HepG2 (cell line): ENCODE results near the gene PRPSAP1. TPM values are rescaled to one million over a fixed set of nuclear protein-coding genes. Genes with fewer than 3 reads are reported as not detected.

ENCODE experiments used
- ATF7 ChIP-seq, 2 experiments: fragments of 450-650 bp in 1 of 2; sonication (generic) in 1 of 2; formaldehyde crosslinking in 1 of 2; IDR thresholded peaks; 2 replicates each; pipeline versions ENCODE4 v1.4.0 to v1.6.1; 2016 to 2020; ENCODE audit warnings: antibody characterized with exemption in 1 of 2, mild to moderate bottlenecking in 1 of 2, missing genetic modification reagents in 1 of 2
- CEBPB ChIP-seq: IDR thresholded peaks from 2 replicates; pipeline ENCODE4 v1.6.1; 2011; ENCODE audit warnings: low read depth, low read length, improper control_type of control experiment, borderline replicate concordance
- DDIT3 ChIP-seq: sonication (generic); formaldehyde crosslinking; IDR thresholded peaks from 2 replicates; pipeline ENCODE4 v1.4.0; 2020; ENCODE audit warnings: mild to moderate bottlenecking, missing genetic modification reagents
- ETV6 ChIP-seq: sonication (generic); formaldehyde crosslinking; conservative IDR thresholded peaks from 2 replicates; pipeline ENCODE4 v1.4.0; 2020; ENCODE audit warnings: missing genetic modification reagents
- MED1 ChIP-seq: sonication (generic); formaldehyde crosslinking; IDR thresholded peaks from 2 replicates; pipeline ENCODE4 v1.4.0; 2020; ENCODE audit warnings: missing genetic modification reagents
- MED8 ChIP-seq: sonication (generic); formaldehyde crosslinking; IDR thresholded peaks from 2 replicates; pipeline ENCODE4 v1.8.1; 2023; ENCODE audit warnings: mild to moderate bottlenecking, missing genetic modification reagents; ENCODE audit not compliant: insufficient replicate concordance
- NCOR1 ChIP-seq: fragments of 200-600 bp; sonication (generic); IDR thresholded peaks from 2 replicates; pipeline ENCODE4 v1.7.0; 2017; ENCODE audit warnings: antibody characterized with exemption, low read length, borderline replicate concordance
- PITX1 ChIP-seq: sonication (generic); formaldehyde crosslinking; IDR thresholded peaks from 2 replicates; pipeline ENCODE4 v1.5.1; 2020; ENCODE audit warnings: mild to moderate bottlenecking, missing genetic modification reagents
- SOX6 ChIP-seq, 2 experiments: fragments of 450-650 bp in 1 of 2; sonication (generic) in 1 of 2; formaldehyde crosslinking in 1 of 2; IDR thresholded peaks; 2 replicates each; pipeline versions ENCODE4 v1.4.0 to v1.6.1; 2017 to 2020; ENCODE audit warnings: antibody characterized with exemption in 1 of 2, mild to moderate bottlenecking in 1 of 2, missing genetic modification reagents in 1 of 2
- SSRP1 ChIP-seq: IDR thresholded peaks from 2 replicates; pipeline ENCODE4 v1.6.1; 2016; ENCODE audit warnings: control low read depth
- TFDP2 ChIP-seq: sonication (generic); formaldehyde crosslinking; IDR thresholded peaks from 2 replicates; pipeline ENCODE4 v1.4.0; 2020; ENCODE audit warnings: missing genetic modification reagents
- THAP9 ChIP-seq: sonication (generic); formaldehyde crosslinking; IDR thresholded peaks from 2 replicates; pipeline ENCODE4; 2020; ENCODE audit warnings: missing genetic modification reagents, mild to moderate bottlenecking, borderline replicate concordance
- ZBTB7B ChIP-seq: sonication (generic); formaldehyde crosslinking; IDR thresholded peaks from 2 replicates; pipeline ENCODE4 v1.4.0; 2020; ENCODE audit warnings: missing genetic modification reagents
- ZNF350 ChIP-seq: sonication (generic); formaldehyde crosslinking; IDR thresholded peaks from 2 replicates; pipeline ENCODE4 v1.4.0; 2020; ENCODE audit warnings: mild to moderate bottlenecking, low read depth, missing genetic modification reagents, borderline replicate concordance
- ZNF460 ChIP-seq: sonication (generic); formaldehyde crosslinking; IDR thresholded peaks from 2 replicates; pipeline ENCODE4 v1.5.1; 2020; ENCODE audit warnings: missing genetic modification reagents, mild to moderate bottlenecking, borderline replicate concordance
- ZNF512B ChIP-seq: sonication (generic); formaldehyde crosslinking; IDR thresholded peaks from 2 replicates; pipeline ENCODE4 v1.5.1; 2020; ENCODE audit warnings: missing genetic modification reagents, mild to moderate bottlenecking, borderline replicate concordance
- ZNF552 ChIP-seq: sonication (generic); formaldehyde crosslinking; IDR thresholded peaks from 2 replicates; pipeline ENCODE4 v1.9.0; 2022; ENCODE audit warnings: missing genetic modification reagents, mild to moderate bottlenecking, borderline replicate concordance
- polyA plus RNA-seq, 8 experiments: library from polyadenylated mRNA; depleted of rRNA in 3 of 8; stranded (reverse) in 7 of 8; unstranded in 1 of 8; fragments of >200 nt; fragmentation: Illumina TruSeq in 4 of 8; extraction: Trizol in 4 of 8; gene quantifications; 2 replicates each; pipeline versions ENCODE4 v1.2.1 to v1.2.3, GENCODE V29; 2011 to 2016; ENCODE audit warnings: low read depth in 4 of 8, missing spikeins in 1 of 8, mixed read lengths in 1 of 8; ENCODE audit not compliant: insufficient read depth in 1 of 8
- total RNA-seq, 5 experiments: library from RNA; depleted of rRNA; stranded (reverse); fragments of >200 nt; fragmentation: Illumina TruSeq; extraction: Trizol; gene quantifications; 2 replicates each; pipeline ENCODE4 v1.2.3, GENCODE V29; 2016; ENCODE audit warnings: low read depth in 1 of 5

PRPSAP1 gene
- total and polyA plus RNA-seq, 2 of the 13 experiments (the other 11 are each of a cell fraction or from before 2014, with no cell fraction given) = 91.1 to 314 TPM

- TF ChIP-seq THAP9 = peak; percentile 56; the same call in 1 of the 2 replicates
- peak; percentile 74 for TF ChIP-seq MED1 (CRISPR knock-in tag)
- TF ChIP-seq ETV6 (CRISPR knock-in tag) = no peak
- peak; percentile 49; the same call in 1 of the 2 replicates for TF ChIP-seq ZNF460 (CRISPR knock-in tag)
- peak; percentile 37; the same call in 1 of the 2 replicates for TF ChIP-seq NCOR1
- no peak for TF ChIP-seq ZBTB7B (CRISPR knock-in tag)
- peak; percentile 44; the same call in 1 of the 2 replicates for TF ChIP-seq PITX1 (CRISPR knock-in tag)
- TF ChIP-seq ZNF512B = peak; percentile 53; the same call in 1 of the 2 replicates
- TF ChIP-seq TFDP2 = 0 out of 2 replicates have a peak, but pooled peaks have one; percentile 22
- no peak for TF ChIP-seq SOX6 (IDR thresholded peaks at IDR 0.05)
- TF ChIP-seq SOX6 (CRISPR knock-in tag; IDR thresholded peaks at IDR 0.05) = peak; percentile 81
- TF ChIP-seq ATF7 (IDR thresholded peaks at IDR 0.05) = peak; percentile 60; the same call in 1 of the 2 replicates
- TF ChIP-seq ATF7 (CRISPR knock-in tag; IDR thresholded peaks at IDR 0.05) = no peak
- peak; percentile 98 for TF ChIP-seq DDIT3 (CRISPR knock-in tag)
- TF ChIP-seq CEBPB = peak; percentile 87
- no peak for TF ChIP-seq ZNF552
- no peak for TF ChIP-seq MED8 (CRISPR knock-in tag)
- peak; percentile 75; the same call in 1 of the 2 replicates for TF ChIP-seq SSRP1
- peak; percentile 70; the same call in 1 of the 2 replicates for TF ChIP-seq ZNF350
Observed at GRCh38 chr17:76345377-76345974, 8.2 kb downstream of the PRPSAP1 start (continued).
